ENCODE measurements around the gene LCOR.

LCOR gene

DNA sequence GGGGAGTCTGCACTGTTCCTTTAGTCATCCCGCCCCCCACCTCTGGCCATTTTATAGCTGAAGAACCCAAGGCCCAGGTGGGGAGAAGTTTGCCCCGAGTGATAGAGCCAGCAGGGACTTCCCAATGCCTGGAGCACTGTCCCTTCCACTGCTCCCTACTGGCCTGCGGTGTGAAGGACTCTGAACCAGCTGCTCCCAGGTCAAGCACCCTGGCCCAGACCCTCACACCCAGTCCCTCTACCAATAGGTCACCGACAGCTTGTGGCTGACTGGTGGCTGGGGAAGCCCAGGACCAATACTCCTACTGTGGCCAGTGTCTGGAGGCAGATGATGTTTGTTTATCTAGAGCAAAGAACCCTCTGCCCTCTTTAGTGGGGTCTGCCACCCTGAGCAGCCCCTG lies 167.9 kb downstream of the LCOR start:
- no peaks in the 10 kb centered on the region for H3K27me3 ChIP-seq (ENCODE audit: control insufficient read depth, insufficient read depth, low read length)
- no peak overlapping the region for H3K9ac ChIP-seq (ENCODE audit: low read depth, low read length)
- H3K4me1 ChIP-seq (ENCODE audit: control insufficient read depth, insufficient read depth, low read length) = no peaks in the 10 kb centered on the region
- H3K4me3 ChIP-seq (ENCODE audit: low read depth, low read length) = no peak overlapping the region
- H3K9me3 ChIP-seq (ENCODE audit: control insufficient read depth, insufficient read depth, low read length) = no peaks in the 10 kb centered on the region
- no peaks in the 10 kb centered on the region for H3K36me3 ChIP-seq (ENCODE audit: control insufficient read depth, insufficient read depth, low read length)

GRCh38 chr10:97000487-97001182 lies 168.5 kb downstream of the LCOR start:
- Histone ChIP-seq H3K36me3 (ENCODE audit: control insufficient read depth, insufficient read depth, low read length) (no peaks in the 10 kb centered on the region), H3K4me1 (ENCODE audit: control insufficient read depth, insufficient read depth, low read length) (no peaks in the 10 kb centered on the region), H3K9me3 (ENCODE audit: control insufficient read depth, insufficient read depth, low read length) (no peaks in the 10 kb centered on the region), H3K9ac (ENCODE audit: low read depth, low read length) (no peak overlapping the region), H3K4me3 (ENCODE audit: low read depth, low read length) (no peak overlapping the region), H3K27me3 (ENCODE audit: control insufficient read depth, insufficient read depth, low read length) (no peaks in the 10 kb centered on the region)

DNA sequence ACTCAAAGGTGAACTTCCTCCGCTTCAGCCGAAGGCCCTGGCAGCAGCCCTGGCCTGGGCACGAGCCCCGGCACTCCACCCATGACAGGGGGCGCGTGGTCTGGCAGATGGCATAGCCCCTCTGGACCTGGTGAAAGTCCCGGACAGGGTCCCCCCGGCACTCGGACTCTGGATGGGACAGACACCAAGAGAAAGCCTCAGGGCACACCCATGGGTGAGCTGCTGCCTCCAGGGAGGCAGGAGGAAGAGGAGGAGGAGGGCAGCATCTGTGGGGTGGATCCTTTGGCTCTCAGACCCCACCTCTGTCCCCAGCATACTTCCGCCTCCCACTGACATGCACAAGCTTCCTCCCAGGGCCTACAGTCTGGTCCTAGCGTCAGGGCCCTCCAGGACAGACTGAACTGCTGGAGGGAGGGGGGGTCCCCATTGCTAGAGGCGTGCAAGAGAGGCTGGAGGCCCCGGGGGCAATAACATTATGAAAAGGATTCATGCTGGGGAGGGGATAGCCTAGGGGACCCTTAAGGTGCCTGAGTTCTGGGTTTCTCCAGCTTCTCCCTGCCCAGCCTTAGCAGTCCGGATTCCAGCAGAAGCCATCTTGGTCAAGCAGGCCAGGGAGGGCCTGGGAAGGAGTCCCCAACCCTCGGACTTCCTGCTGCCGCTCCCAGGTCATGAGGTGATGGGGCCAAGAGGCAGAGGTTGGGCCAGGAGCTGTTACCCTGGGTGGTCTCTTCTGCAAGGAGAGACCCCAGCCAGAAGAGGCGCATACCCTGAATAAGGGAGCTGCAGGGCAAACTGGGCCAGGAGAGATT lies 169.3 kb downstream of the LCOR start:
- Histone ChIP-seq H3K4me3 (ENCODE audit: low read depth, low read length) (no peak overlapping the region), H3K9me3 (ENCODE audit: control insufficient read depth, insufficient read depth, low read length) (no peaks in the 10 kb centered on the region), H3K4me1 (ENCODE audit: control insufficient read depth, insufficient read depth, low read length) (no peaks in the 10 kb centered on the region), H3K9ac (ENCODE audit: low read depth, low read length) (no peak overlapping the region), H3K36me3 (ENCODE audit: control insufficient read depth, insufficient read depth, low read length) (no peaks in the 10 kb centered on the region), H3K27me3 (ENCODE audit: control insufficient read depth, insufficient read depth, low read length) (no peaks in the 10 kb centered on the region)

- no peaks in the 10 kb centered on the region for H3K9me3 ChIP-seq (ENCODE audit: control insufficient read depth, insufficient read depth, low read length)
- H3K4me1 ChIP-seq (ENCODE audit: control insufficient read depth, insufficient read depth, low read length) = no peaks in the 10 kb centered on the region
- H3K27me3 ChIP-seq (ENCODE audit: control insufficient read depth, insufficient read depth, low read length) = no peaks in the 10 kb centered on the region
- no peak overlapping the region for H3K4me3 ChIP-seq (ENCODE audit: low read depth, low read length)
- H3K36me3 ChIP-seq (ENCODE audit: control insufficient read depth, insufficient read depth, low read length) = no peaks in the 10 kb centered on the region
- H3K9ac ChIP-seq (ENCODE audit: low read depth, low read length) = no peak overlapping the region
These were observed 170.6 kb downstream of the LCOR start for GRCh38 chr10:97002670-97003069.

DNA sequence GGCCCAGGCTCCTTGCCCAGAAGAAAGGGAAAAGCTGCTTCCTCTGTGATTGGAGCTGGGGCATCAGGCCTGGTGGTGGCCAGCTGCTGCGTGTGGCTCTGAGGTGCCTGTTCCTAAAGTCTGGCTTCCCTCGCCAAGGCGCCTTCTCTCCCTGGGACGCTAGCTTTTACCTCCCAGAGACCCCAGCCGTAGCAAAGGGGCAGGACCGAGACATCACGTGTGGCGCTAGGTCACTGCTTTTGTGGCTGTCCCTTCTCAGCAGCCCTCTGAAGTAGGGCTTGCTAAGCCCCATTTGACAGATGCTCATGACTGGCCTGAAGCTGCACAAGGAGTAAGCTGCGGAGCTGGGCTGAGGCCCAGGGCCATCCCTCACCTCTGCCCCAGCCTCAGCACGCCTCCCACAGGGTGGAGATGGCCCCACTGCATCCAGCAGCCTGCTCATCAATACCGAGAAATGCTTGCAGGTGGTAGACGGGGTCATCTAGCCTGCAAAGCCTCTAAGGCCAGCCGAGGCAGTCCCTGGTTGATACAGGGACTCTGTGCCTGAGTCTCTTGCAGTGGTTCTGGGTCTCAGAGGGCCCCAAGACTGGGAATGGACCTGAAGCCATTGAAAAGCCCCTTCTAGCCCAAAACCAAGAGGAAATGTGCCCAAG lies 171.2 kb downstream of the LCOR start:
- H3K4me3 ChIP-seq (ENCODE audit: low read depth, low read length) = no peak overlapping the region
- no peak overlapping the region for H3K9ac ChIP-seq (ENCODE audit: low read depth, low read length)
- no peaks in the 10 kb centered on the region for H3K27me3 ChIP-seq (ENCODE audit: control insufficient read depth, insufficient read depth, low read length)
- H3K9me3 ChIP-seq (ENCODE audit: control insufficient read depth, insufficient read depth, low read length) = no peaks in the 10 kb centered on the region
- H3K36me3 ChIP-seq (ENCODE audit: control insufficient read depth, insufficient read depth, low read length) = no peaks in the 10 kb centered on the region
- H3K4me1 ChIP-seq (ENCODE audit: control insufficient read depth, insufficient read depth, low read length) = no peaks in the 10 kb centered on the region

DNA sequence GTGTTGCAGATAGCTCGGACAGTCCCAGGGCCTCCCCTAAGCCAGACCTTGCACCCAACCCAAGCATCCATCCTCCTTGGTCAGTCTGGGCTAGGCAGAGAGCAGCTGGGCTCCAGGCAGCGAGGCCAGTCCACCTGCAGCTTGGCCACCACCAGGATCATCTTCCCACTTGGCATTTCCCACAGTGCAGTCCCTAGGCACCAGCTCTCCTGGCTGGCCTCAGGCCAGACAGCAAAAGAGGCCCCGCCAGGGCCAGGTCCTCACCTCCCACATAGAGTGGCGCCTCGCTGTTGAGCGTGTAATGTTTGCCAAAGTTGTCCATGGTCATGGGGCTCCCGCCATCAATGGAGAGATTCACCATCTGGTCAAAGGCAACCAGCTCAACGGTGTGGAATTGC lies 171.7 kb downstream of the LCOR start:
- no peak overlapping the region for H3K9ac ChIP-seq (ENCODE audit: low read depth, low read length)
- H3K36me3 ChIP-seq (ENCODE audit: control insufficient read depth, insufficient read depth, low read length) = no peaks in the 10 kb centered on the region

DNA sequence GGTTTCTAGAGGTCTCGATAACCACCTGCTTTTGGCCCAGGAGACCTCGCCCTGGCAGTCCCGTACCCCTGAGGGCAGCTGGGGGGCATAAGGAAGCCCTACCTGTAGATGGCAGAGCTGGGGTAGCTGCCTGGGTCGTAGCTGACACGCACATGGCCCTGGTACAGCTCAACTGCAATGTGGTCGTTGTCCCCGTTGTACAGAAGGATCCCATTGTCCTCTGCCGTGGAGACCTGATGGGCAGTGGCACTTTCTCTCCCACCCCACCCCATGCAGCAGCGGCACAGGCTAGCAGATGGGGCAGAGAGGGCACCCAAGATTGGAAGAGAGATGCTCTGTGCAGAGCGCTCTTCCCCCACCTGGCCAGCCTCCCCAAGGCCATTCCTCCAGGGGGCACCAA lies 172.5 kb downstream of the LCOR start:
- Histone ChIP-seq H3K9ac (ENCODE audit: low read depth, low read length) (no peak overlapping the region), H3K4me1 (ENCODE audit: control insufficient read depth, insufficient read depth, low read length) (no peaks in the 10 kb centered on the region), H3K9me3 (ENCODE audit: control insufficient read depth, insufficient read depth, low read length) (no peaks in the 10 kb centered on the region), H3K36me3 (ENCODE audit: control insufficient read depth, insufficient read depth, low read length) (no peaks in the 10 kb centered on the region), H3K27me3 (ENCODE audit: control insufficient read depth, insufficient read depth, low read length) (no peaks in the 10 kb centered on the region), H3K4me3 (ENCODE audit: low read depth, low read length) (no peak overlapping the region)

More for the DNA sequence above, 171.7 kb downstream of the LCOR start:
- H3K4me1 ChIP-seq (ENCODE audit: control insufficient read depth, insufficient read depth, low read length) = no peaks in the 10 kb centered on the region
- H3K4me3 ChIP-seq (ENCODE audit: low read depth, low read length) = no peak overlapping the region
- no peaks in the 10 kb centered on the region for H3K27me3 ChIP-seq (ENCODE audit: control insufficient read depth, insufficient read depth, low read length)
- H3K9me3 ChIP-seq (ENCODE audit: control insufficient read depth, insufficient read depth, low read length) = no peaks in the 10 kb centered on the region

GRCh38 chr10:97005349-97005748 lies 173.3 kb downstream of the LCOR start:
- Histone ChIP-seq H3K4me3 (ENCODE audit: low read depth, low read length) (no peak overlapping the region), H3K36me3 (ENCODE audit: control insufficient read depth, insufficient read depth, low read length) (no peaks in the 10 kb centered on the region), H3K9ac (ENCODE audit: low read depth, low read length) (no peak overlapping the region), H3K9me3 (ENCODE audit: control insufficient read depth, insufficient read depth, low read length) (no peaks in the 10 kb centered on the region), H3K27me3 (ENCODE audit: control insufficient read depth, insufficient read depth, low read length) (no peaks in the 10 kb centered on the region), H3K4me1 (ENCODE audit: control insufficient read depth, insufficient read depth, low read length) (no peaks in the 10 kb centered on the region)

DNA sequence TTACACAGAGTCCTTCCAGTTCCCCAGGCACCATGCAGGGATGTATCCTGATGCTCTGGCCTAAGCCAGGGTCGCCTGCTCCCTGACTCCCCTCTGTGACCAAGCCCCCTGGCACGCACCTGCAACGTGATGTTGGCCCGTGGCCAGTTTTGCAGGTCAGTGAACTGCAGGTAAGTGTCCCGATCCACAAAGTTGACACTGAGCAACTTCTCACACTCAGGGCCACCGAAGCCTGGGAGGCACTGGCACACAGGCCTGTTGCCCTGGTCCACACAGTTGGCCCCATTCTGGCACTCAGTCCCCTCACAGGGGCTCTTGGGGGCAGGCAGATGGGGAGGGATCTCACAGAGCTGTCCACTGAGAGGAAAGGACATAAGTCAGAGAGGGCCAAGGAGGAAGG lies 174.3 kb downstream of the LCOR start:
- H3K9ac ChIP-seq (ENCODE audit: low read depth, low read length) = no peak overlapping the region
- no peak overlapping the region for H3K4me3 ChIP-seq (ENCODE audit: low read depth, low read length)
- H3K36me3 ChIP-seq (ENCODE audit: control insufficient read depth, insufficient read depth, low read length) = no peaks in the 10 kb centered on the region
- no peaks in the 10 kb centered on the region for H3K9me3 ChIP-seq (ENCODE audit: control insufficient read depth, insufficient read depth, low read length)
- H3K4me1 ChIP-seq (ENCODE audit: control insufficient read depth, insufficient read depth, low read length) = no peaks in the 10 kb centered on the region
- H3K27me3 ChIP-seq (ENCODE audit: control insufficient read depth, insufficient read depth, low read length) = no peaks in the 10 kb centered on the region

- no peaks in the 10 kb centered on the region for H3K27me3 ChIP-seq (ENCODE audit: control insufficient read depth, insufficient read depth, low read length)
- H3K9ac ChIP-seq (ENCODE audit: low read depth, low read length) = no peak overlapping the region
- H3K4me1 ChIP-seq (ENCODE audit: control insufficient read depth, insufficient read depth, low read length) = no peaks in the 10 kb centered on the region
- H3K9me3 ChIP-seq (ENCODE audit: control insufficient read depth, insufficient read depth, low read length) = no peaks in the 10 kb centered on the region
- H3K4me3 ChIP-seq (ENCODE audit: low read depth, low read length) = no peak overlapping the region
- no peaks in the 10 kb centered on the region for H3K36me3 ChIP-seq (ENCODE audit: control insufficient read depth, insufficient read depth, low read length)
These were observed 175.3 kb downstream of the LCOR start for GRCh38 chr10:97007417-97007816.

- no peak overlapping the region for H3K9ac ChIP-seq (ENCODE audit: low read depth, low read length)
- H3K4me3 ChIP-seq (ENCODE audit: low read depth, low read length) = no peak overlapping the region
- H3K9me3 ChIP-seq (ENCODE audit: control insufficient read depth, insufficient read depth, low read length) = no peaks in the 10 kb centered on the region
- H3K27me3 ChIP-seq (ENCODE audit: control insufficient read depth, insufficient read depth, low read length) = no peaks in the 10 kb centered on the region
- H3K4me1 ChIP-seq (ENCODE audit: control insufficient read depth, insufficient read depth, low read length) = no peaks in the 10 kb centered on the region
- H3K36me3 ChIP-seq (ENCODE audit: control insufficient read depth, insufficient read depth, low read length) = peaks cover 3% of the 10 kb centered on the region
These were observed 178.7 kb downstream of the LCOR start for GRCh38 chr10:97010695-97011206.
